ENCODE results near the gene HTATSF1. TPM values are rescaled to one million over a fixed set of nuclear protein-coding genes. Genes with fewer than 3 reads are reported as not detected.

Gene HTATSF1
- polyA plus RNA-seq, 1 donor (not counting 4 experiments of a cell fraction or from before 2014, with no cell fraction given), result 3.1 TPM

DNA sequence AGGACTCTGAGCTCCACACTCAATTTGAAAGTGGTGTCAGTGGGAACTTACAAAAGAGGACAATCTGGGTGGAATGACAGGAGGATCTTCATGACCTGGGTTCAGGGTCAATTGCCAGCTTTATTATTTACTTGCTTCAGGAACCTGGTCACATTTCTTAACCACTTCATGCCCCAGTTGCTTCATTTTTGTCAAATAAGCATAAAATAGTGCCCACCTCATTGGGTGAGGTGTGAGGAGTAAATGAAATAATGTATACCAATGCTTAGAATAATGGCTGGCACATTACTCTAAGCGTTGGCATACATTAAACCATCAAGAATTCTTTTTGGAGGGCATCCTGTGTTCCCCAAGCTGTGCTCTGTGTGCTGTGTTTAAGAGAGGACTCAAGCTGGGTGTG, 54.0 kb downstream of the HTATSF1 start:
- Histone ChIP-seq H3K9me1 (ENCODE audit: control insufficient read depth, extremely low read depth, insufficient read depth, low read length) (no peaks in the 10 kb centered on the region), H3K27ac (ENCODE audit: control insufficient read depth, insufficient read depth, low read length) (no peak overlapping the region), H4K20me1 (ENCODE audit: control insufficient read depth, extremely low read depth, insufficient read depth, low read length) (no peaks in the 10 kb centered on the region), H3K36me3 (ENCODE audit: control insufficient read depth in 2 of 2, extremely low read depth in 1 of 2, insufficient read depth in 2 of 2, low read length in 2 of 2) (no peaks in the 10 kb centered on the region), H3K4me3 (ENCODE audit: control insufficient read depth in 2 of 3, extremely low read depth in 1 of 3, insufficient read depth in 2 of 3, low read depth in 1 of 3, low read length in 3 of 3) (no peak overlapping the region), H3K4me2 (ENCODE audit: control insufficient read depth, extremely low read depth, insufficient read depth, low read depth, low read length) (no peak overlapping the region), H3K9me3 (ENCODE audit: control insufficient read depth, low read depth, low read length) (no peaks in the 10 kb centered on the region), H3K27me3 (ENCODE audit: control insufficient read depth, extremely low read depth, insufficient read depth, low read length) (no peaks in the 10 kb centered on the region), H2AFZ (ENCODE audit: control insufficient read depth, low read length) (no peak overlapping the region), H3K79me2 (ENCODE audit: control insufficient read depth, insufficient read depth, low read length) (no peaks in the 10 kb centered on the region), H3K9ac (ENCODE audit: control insufficient read depth, extremely low read depth, insufficient read depth, low read length) (no peak overlapping the region), H3K4me1 (ENCODE audit: control insufficient read depth, extremely low read depth, insufficient read depth, low read length) (no peaks in the 10 kb centered on the region)
- DNase-seq (ENCODE audit: low read depth, low spot score), result no peak
- FAIRE-seq, result no peak
- TF ChIP-seq EZH2 (IDR thresholded peaks at IDR 0.05; ENCODE audit: low read length), result no peak
- TF ChIP-seq, protein P1, sequence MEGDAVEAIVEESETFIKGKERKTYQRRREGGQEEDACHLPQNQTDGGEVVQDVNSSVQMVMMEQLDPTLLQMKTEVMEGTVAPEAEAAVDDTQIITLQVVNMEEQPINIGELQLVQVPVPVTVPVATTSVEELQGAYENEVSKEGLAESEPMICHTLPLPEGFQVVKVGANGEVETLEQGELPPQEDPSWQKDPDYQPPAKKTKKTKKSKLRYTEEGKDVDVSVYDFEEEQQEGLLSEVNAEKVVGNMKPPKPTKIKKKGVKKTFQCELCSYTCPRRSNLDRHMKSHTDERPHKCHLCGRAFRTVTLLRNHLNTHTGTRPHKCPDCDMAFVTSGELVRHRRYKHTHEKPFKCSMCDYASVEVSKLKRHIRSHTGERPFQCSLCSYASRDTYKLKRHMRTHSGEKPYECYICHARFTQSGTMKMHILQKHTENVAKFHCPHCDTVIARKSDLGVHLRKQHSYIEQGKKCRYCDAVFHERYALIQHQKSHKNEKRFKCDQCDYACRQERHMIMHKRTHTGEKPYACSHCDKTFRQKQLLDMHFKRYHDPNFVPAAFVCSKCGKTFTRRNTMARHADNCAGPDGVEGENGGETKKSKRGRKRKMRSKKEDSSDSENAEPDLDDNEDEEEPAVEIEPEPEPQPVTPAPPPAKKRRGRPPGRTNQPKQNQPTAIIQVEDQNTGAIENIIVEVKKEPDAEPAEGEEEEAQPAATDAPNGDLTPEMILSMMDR (optimal IDR thresholded peaks at IDR 0.05 in 1 of 3, IDR thresholded peaks at IDR 0.05 in 1 of 3, conservative IDR thresholded peaks at IDR 0.05 in 1 of 3; ENCODE audit: extremely low read depth in 1 of 3, insufficient read depth in 2 of 3, low read length in 3 of 3), result no peak
- dilution Hi-C loops (cut with MboI; ENCODE audit: extremely low pct_ligation_motif_present, low sequenced_read_pairs), result no loop called here

DNA sequence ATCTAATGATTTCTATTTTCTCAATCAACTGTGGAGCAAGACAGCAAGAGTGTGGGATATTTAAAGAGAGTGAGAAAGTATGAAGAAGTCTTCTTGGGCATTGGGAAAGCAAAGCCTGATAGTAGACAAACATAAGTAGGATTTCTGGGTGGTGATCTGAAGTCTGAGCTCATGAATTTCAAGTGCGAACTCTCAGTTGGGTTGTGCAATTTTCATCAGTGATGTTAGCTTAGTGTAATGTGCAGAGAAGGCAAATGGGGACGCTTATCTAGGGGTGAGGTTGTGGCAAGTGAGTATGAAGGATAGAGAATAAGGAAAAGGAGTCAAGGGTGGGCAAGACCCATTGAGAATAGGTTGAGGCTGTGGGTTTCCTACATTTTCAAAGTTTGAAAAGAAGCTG, 58.3 kb downstream of the HTATSF1 start:
- FAIRE-seq (no peak), DNase-seq (ENCODE audit: low read depth, low spot score) (no peak)
- H3K79me2 ChIP-seq (ENCODE audit: control insufficient read depth, insufficient read depth, low read length), result no peaks in the 10 kb centered on the region
- no peaks in the 10 kb centered on the region for H3K27me3 ChIP-seq (ENCODE audit: control insufficient read depth, extremely low read depth, insufficient read depth, low read length)
- no peak overlapping the region for H3K4me2 ChIP-seq (ENCODE audit: control insufficient read depth, extremely low read depth, insufficient read depth, low read depth, low read length)
- H4K20me1 ChIP-seq (ENCODE audit: control insufficient read depth, extremely low read depth, insufficient read depth, low read length), result no peaks in the 10 kb centered on the region
- H3K4me3 ChIP-seq (ENCODE audit: control insufficient read depth in 2 of 3, extremely low read depth in 1 of 3, insufficient read depth in 2 of 3, low read depth in 1 of 3, low read length in 3 of 3), result no peak overlapping the region
- dilution Hi-C loops (cut with MboI; ENCODE audit: extremely low pct_ligation_motif_present, low sequenced_read_pairs), result no loop called here
- no peak overlapping the region for H3K9ac ChIP-seq (ENCODE audit: control insufficient read depth, extremely low read depth, insufficient read depth, low read length)
- H3K36me3 ChIP-seq (ENCODE audit: control insufficient read depth in 2 of 2, extremely low read depth in 1 of 2, insufficient read depth in 2 of 2, low read length in 2 of 2), result no peaks in the 10 kb centered on the region
- TF ChIP-seq, protein P1 (optimal IDR thresholded peaks at IDR 0.05 in 1 of 3, IDR thresholded peaks at IDR 0.05 in 1 of 3, conservative IDR thresholded peaks at IDR 0.05 in 1 of 3; ENCODE audit: extremely low read depth in 1 of 3, insufficient read depth in 2 of 3, low read length in 3 of 3), result no peak
- TF ChIP-seq EZH2 (IDR thresholded peaks at IDR 0.05; ENCODE audit: low read length), result no peak
- no peak overlapping the region for H3K27ac ChIP-seq (ENCODE audit: control insufficient read depth, insufficient read depth, low read length)
- H3K9me1 ChIP-seq (ENCODE audit: control insufficient read depth, extremely low read depth, insufficient read depth, low read length), result no peaks in the 10 kb centered on the region
- H2AFZ ChIP-seq (ENCODE audit: control insufficient read depth, low read length), result no peak overlapping the region
- H3K9me3 ChIP-seq (ENCODE audit: control insufficient read depth, low read depth, low read length), result no peaks in the 10 kb centered on the region
- no peaks in the 10 kb centered on the region for H3K4me1 ChIP-seq (ENCODE audit: control insufficient read depth, extremely low read depth, insufficient read depth, low read length)

Small RNA genes within 50 kb of the gene (small RNA-seq; reads per million reads assigned to genes)
- 0.20 to 11.3 (median 4.5) reads per million in 3 experiments for gene MIR934 (ENCODE audit: insufficient read length in 3 of 3, low read depth in 3 of 3, low replicate concordance in 1 of 3)

Other genes starting within 250 kb of the HTATSF1 start
- 9.7 to 13.6 TPM (median 12.5 TPM) in 3 replicates for gene MAP7D3, start 246.2 kb upstream of the HTATSF1 start, polyA plus RNA-seq
- gene ADGRG4, start 196.6 kb upstream of the HTATSF1 start, polyA plus RNA-seq, result not detected in 3 replicates
- gene BRS3, start 9.6 kb upstream of the HTATSF1 start, polyA plus RNA-seq, result not detected in 3 replicates
- 4.1 to 6.7 TPM (median 6.4 TPM) in 3 replicates for gene VGLL1, start 34.6 kb downstream of the HTATSF1 start, polyA plus RNA-seq
- not detected in 3 replicates for gene CD40LG, start 150.6 kb downstream of the HTATSF1 start, polyA plus RNA-seq